SK-N-SH (cell line): ENCODE data around the gene STYXL1. TPM values are rescaled to one million over a fixed set of nuclear protein-coding genes. Genes with fewer than 3 reads are reported as not detected.

Experiments
- CTCF ChIA-PET: fragments of 300-600, 350-600 bp; formaldehyde crosslinking; extraction: SDS; loops from one replicate; lab custom pipeline; 2021; lab: Yijun Ruan, JAX
- POLR2A ChIA-PET: fragments of 350-600 bp; sonication (Branson Sonifier 250); formaldehyde crosslinking; extraction: SDS; loops from one replicate; lab custom pipeline; 2020; ENCODE audit warnings: antibody characterized with exemption, inconsistent platforms; lab: Yijun Ruan, JAX
- DNase-seq: peaks from one replicate; pipeline ENCODE4 v3.0.0; 2012
- H2AFZ ChIP-seq: fragments of 200-600 bp; sonication (generic); 2 replicates; pipeline ENCODE4 v1.8.1; 2016; ENCODE audit warnings: antibody characterized with exemption, mild to moderate bottlenecking, low read depth
- H3F3A ChIP-seq: fragments of 200-600 bp; sonication (generic); replicated peaks from 2 replicates; pipeline ENCODE3; 2016; ENCODE audit warnings: antibody characterized with exemption, mild to moderate bottlenecking; ENCODE audit not compliant: insufficient read depth
- H3K27ac ChIP-seq, 2 experiments: fragments of 200-500 bp in 1 of 2; fragments of 200-600 bp in 1 of 2; sonication (Bioruptor generic) in 1 of 2; sonication (generic), shearing (Covaris generic) in 1 of 2; 2 replicates each; pipeline versions ENCODE4 v1.5.1 to v1.6.1; 2014 to 2016; ENCODE audit warnings: low read depth in 2 of 2, inconsistent platforms in 1 of 2, low read length in 1 of 2, mild to moderate bottlenecking in 1 of 2, mixed read lengths in 1 of 2
- H3K27me3 ChIP-seq: fragments of 200-600 bp; sonication (generic), shearing (Covaris generic); 2 replicates; pipeline ENCODE4 v1.6.1; 2016; ENCODE audit warnings: mixed run types; ENCODE audit not compliant: insufficient read depth
- H3K36me3 ChIP-seq, 2 experiments: fragments of 200-500 bp in 1 of 2; fragments of 200-600 bp in 1 of 2; sonication (Bioruptor generic) in 1 of 2; sonication (generic) in 1 of 2; replicated peaks in 1 of 2; 2 replicates each; pipeline versions ENCODE3 to v1.5.1; 2014 to 2016; ENCODE audit warnings: low read length in 1 of 2, mild to moderate bottlenecking in 1 of 2; ENCODE audit not compliant: insufficient read depth in 2 of 2, control insufficient read depth in 1 of 2
- H3K4me1 ChIP-seq, 2 experiments: fragments of 200-500 bp in 1 of 2; fragments of 200-600 bp in 1 of 2; sonication (Bioruptor generic) in 1 of 2; sonication (generic), shearing (Covaris generic) in 1 of 2; 2 replicates each; pipeline versions ENCODE4 v1.5.1 to v1.6.1; 2014 to 2016; ENCODE audit warnings: low read depth in 1 of 2, low read length in 1 of 2, mixed run types in 1 of 2; ENCODE audit not compliant: insufficient read depth in 2 of 2, control insufficient read depth in 1 of 2
- H3K4me2 ChIP-seq: fragments of 200-600 bp; sonication (generic), shearing (Covaris generic); 2 replicates; pipeline ENCODE4 v1.6.1; 2017; ENCODE audit warnings: mixed run types
- H3K4me3 ChIP-seq, 2 experiments: fragments of 200-500 bp in 1 of 2; fragments of 200-600 bp in 1 of 2; sonication (Bioruptor generic) in 1 of 2; sonication (generic), shearing (Covaris generic) in 1 of 2; 2 replicates each; pipeline versions ENCODE4 v1.5.1 to v1.8.1; 2014 to 2016; ENCODE audit warnings: low read depth in 2 of 2, inconsistent platforms in 1 of 2, low read length in 1 of 2, mild to moderate bottlenecking in 1 of 2, mixed read lengths in 1 of 2, moderate library complexity in 1 of 2
- H3K79me2 ChIP-seq: fragments of 200-600 bp; sonication (generic); 2 replicates; pipeline ENCODE4 v1.8.1; 2017; ENCODE audit warnings: mild to moderate bottlenecking; ENCODE audit not compliant: insufficient read depth
- H3K9ac ChIP-seq: fragments of 200-600 bp; sonication (generic); 2 replicates; pipeline ENCODE4 v1.6.1; 2017; ENCODE audit warnings: mixed run types
- H3K9me2 ChIP-seq: fragments of 200-600 bp; sonication (generic); 2 replicates; pipeline ENCODE4 v1.6.1; 2017; ENCODE audit warnings: mixed run types
- H3K9me3 ChIP-seq: fragments of 200-600 bp; sonication (generic); 2 replicates; pipeline ENCODE4 v1.6.1; 2017; ENCODE audit warnings: mixed run types, mild to moderate bottlenecking, moderate library complexity
- H4K20me1 ChIP-seq: fragments of 200-600 bp; sonication (generic); 2 replicates; pipeline ENCODE4 v1.6.1; 2017; ENCODE audit warnings: mild to moderate bottlenecking, mixed run types; ENCODE audit not compliant: insufficient read depth
- CHD2 ChIP-seq: fragments of 150-350 bp; IDR thresholded peaks from 2 replicates; pipeline ENCODE4 v1.6.1; 2018; ENCODE audit warnings: low read length; ENCODE audit not compliant: partially characterized antibody
- EP300 ChIP-seq, 2 experiments: IDR thresholded peaks; 2 replicates each; pipeline versions ENCODE4 v1.4.0 to v1.6.1; 2012; ENCODE audit warnings: borderline replicate concordance in 1 of 2, low read depth in 1 of 2, low read length in 1 of 2
- EZH2phosphoT487 ChIP-seq: fragments of 200-600 bp; sonication (generic); IDR thresholded peaks from 2 replicates; pipeline ENCODE4 v1.6.1; 2017; ENCODE audit warnings: low read depth, mixed run types, mild to moderate bottlenecking, antibody characterized with exemption, moderate library complexity, borderline replicate concordance
- FOSL2 ChIP-seq: IDR thresholded peaks from 2 replicates; pipeline ENCODE4 v1.4.0; 2012; ENCODE audit warnings: low read depth, mild to moderate bottlenecking, moderate library complexity, borderline replicate concordance
- FOXJ3 ChIP-seq: sonication (generic); formaldehyde crosslinking; IDR thresholded peaks from 2 replicates; pipeline ENCODE4 v1.5.1; 2020; ENCODE audit warnings: mild to moderate bottlenecking, missing genetic modification reagents
- FOXM1 ChIP-seq: IDR thresholded peaks from 2 replicates; pipeline ENCODE4 v1.4.0; 2012; ENCODE audit warnings: low read depth, mild to moderate bottlenecking
- JUND ChIP-seq: IDR thresholded peaks from 2 replicates; pipeline ENCODE4 v1.4.0; 2012
- SIN3A ChIP-seq: IDR thresholded peaks from 2 replicates; pipeline ENCODE4 v1.6.1; 2012; ENCODE audit warnings: low read depth, mild to moderate bottlenecking, low read length, moderate library complexity, borderline replicate concordance
- TEAD4 ChIP-seq: IDR thresholded peaks from 2 replicates; pipeline ENCODE4 v1.4.0; 2012; ENCODE audit warnings: mild to moderate bottlenecking, borderline replicate concordance; ENCODE audit not compliant: insufficient read depth
- WGBS: methylation state at CpG from one replicate; pipeline ENCODE4 v1.1.6; 2017; ENCODE audit warnings: low lambda C conversion rate; 5-methylcytosine and 5-hydroxymethylcytosine counted together
- polyA plus RNA-seq, 3 experiments: library from polyadenylated mRNA; depleted of rRNA; stranded (reverse); fragments of >200 nt; gene quantifications; 2 replicates each; pipeline ENCODE4 v1.2.3, GENCODE V29; 2012
- TF ChIP-seq, protein P1 (sequence below): IDR thresholded peaks from 2 replicates; pipeline ENCODE4 v1.6.1; 2012; ENCODE audit warnings: mild to moderate bottlenecking, low read depth, low read length, moderate library complexity
- TF ChIP-seq, protein P2 (sequence below): fragments of 150-350 bp; IDR thresholded peaks from 2 replicates; pipeline ENCODE4 v1.6.1; 2017; ENCODE audit warnings: antibody characterized with exemption, low read length, low read depth, borderline replicate concordance
- TF ChIP-seq, protein P3 (sequence below): fragments of 200-600 bp; sonication (generic); IDR thresholded peaks from 2 replicates; pipeline ENCODE4 v1.6.1; 2017; ENCODE audit warnings: antibody characterized with exemption, mild to moderate bottlenecking, moderate library complexity

STYXL1 gene
- polyA plus RNA-seq, 1 of the 3 experiments (the other 2 are of a cell fraction) = 86.6 TPM

DNA sequence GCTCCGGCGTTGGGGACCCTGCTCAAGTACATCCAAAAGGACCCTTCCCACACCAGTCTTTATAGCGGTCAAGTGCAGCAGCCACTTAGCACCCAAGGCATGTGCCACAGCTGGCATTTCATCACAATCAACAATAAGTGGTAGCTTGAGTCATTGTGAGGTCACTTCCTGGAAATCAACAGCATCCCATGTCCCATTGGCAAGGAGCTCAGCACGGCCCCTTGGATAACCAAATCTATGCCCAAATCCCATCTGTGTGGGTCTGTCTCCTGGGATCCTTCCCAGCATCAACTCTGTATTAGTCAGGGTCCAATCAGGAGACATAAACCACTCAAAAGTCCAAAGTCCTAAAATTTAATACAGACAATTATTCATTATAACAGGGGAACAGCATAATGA, 27.2 kb upstream of the STYXL1 start:
- Histone ChIP-seq H3K36me3 (no peaks in the 10 kb centered on the region), H3K4me3 (no peak overlapping the region), H2AFZ (no peak overlapping the region), H3K27ac (no peak overlapping the region), H3K27me3 (no peaks in the 10 kb centered on the region), H3K4me2 (no peak overlapping the region), H4K20me1 (no peaks in the 10 kb centered on the region), H3K9me2 (no peaks in the 10 kb centered on the region), H3K79me2 (no peaks in the 10 kb centered on the region), H3K9ac (no peak overlapping the region), H3F3A (peaks cover 11% of the 10 kb centered on the region), H3K4me1 (peaks cover 0 to 5% of the 10 kb centered on the region in 2 experiments; a peak in 1 of 4 replicates), H3K9me3 (no peaks in the 10 kb centered on the region)
- DNase-seq = no peak
- whole genome bisulfite sequencing = 80% methylated on average over 1 of the region's 4 CpGs
- TF ChIP-seq TEAD4 = no peak
- TF ChIP-seq EZH2phosphoT487 = no peak
- no peak for TF ChIP-seq SIN3A
- no peak for TF ChIP-seq JUND
- no peak for TF ChIP-seq FOXM1
- no peak for TF ChIP-seq EP300 (IDR thresholded peaks at IDR 0.05; ENCODE audit: borderline replicate concordance in 1 of 2, low read depth in 1 of 2, low read length in 1 of 2)
- TF ChIP-seq, protein P1, sequence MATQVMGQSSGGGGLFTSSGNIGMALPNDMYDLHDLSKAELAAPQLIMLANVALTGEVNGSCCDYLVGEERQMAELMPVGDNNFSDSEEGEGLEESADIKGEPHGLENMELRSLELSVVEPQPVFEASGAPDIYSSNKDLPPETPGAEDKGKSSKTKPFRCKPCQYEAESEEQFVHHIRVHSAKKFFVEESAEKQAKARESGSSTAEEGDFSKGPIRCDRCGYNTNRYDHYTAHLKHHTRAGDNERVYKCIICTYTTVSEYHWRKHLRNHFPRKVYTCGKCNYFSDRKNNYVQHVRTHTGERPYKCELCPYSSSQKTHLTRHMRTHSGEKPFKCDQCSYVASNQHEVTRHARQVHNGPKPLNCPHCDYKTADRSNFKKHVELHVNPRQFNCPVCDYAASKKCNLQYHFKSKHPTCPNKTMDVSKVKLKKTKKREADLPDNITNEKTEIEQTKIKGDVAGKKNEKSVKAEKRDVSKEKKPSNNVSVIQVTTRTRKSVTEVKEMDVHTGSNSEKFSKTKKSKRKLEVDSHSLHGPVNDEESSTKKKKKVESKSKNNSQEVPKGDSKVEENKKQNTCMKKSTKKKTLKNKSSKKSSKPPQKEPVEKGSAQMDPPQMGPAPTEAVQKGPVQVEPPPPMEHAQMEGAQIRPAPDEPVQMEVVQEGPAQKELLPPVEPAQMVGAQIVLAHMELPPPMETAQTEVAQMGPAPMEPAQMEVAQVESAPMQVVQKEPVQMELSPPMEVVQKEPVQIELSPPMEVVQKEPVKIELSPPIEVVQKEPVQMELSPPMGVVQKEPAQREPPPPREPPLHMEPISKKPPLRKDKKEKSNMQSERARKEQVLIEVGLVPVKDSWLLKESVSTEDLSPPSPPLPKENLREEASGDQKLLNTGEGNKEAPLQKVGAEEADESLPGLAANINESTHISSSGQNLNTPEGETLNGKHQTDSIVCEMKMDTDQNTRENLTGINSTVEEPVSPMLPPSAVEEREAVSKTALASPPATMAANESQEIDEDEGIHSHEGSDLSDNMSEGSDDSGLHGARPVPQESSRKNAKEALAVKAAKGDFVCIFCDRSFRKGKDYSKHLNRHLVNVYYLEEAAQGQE = no peak
- TF ChIP-seq, protein P2, sequence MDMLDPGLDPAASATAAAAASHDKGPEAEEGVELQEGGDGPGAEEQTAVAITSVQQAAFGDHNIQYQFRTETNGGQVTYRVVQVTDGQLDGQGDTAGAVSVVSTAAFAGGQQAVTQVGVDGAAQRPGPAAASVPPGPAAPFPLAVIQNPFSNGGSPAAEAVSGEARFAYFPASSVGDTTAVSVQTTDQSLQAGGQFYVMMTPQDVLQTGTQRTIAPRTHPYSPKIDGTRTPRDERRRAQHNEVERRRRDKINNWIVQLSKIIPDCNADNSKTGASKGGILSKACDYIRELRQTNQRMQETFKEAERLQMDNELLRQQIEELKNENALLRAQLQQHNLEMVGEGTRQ = no peak
- TF ChIP-seq FOXJ3 (CRISPR knock-in tag) = no peak
- no peak for TF ChIP-seq CHD2
- TF ChIP-seq, protein P3, sequence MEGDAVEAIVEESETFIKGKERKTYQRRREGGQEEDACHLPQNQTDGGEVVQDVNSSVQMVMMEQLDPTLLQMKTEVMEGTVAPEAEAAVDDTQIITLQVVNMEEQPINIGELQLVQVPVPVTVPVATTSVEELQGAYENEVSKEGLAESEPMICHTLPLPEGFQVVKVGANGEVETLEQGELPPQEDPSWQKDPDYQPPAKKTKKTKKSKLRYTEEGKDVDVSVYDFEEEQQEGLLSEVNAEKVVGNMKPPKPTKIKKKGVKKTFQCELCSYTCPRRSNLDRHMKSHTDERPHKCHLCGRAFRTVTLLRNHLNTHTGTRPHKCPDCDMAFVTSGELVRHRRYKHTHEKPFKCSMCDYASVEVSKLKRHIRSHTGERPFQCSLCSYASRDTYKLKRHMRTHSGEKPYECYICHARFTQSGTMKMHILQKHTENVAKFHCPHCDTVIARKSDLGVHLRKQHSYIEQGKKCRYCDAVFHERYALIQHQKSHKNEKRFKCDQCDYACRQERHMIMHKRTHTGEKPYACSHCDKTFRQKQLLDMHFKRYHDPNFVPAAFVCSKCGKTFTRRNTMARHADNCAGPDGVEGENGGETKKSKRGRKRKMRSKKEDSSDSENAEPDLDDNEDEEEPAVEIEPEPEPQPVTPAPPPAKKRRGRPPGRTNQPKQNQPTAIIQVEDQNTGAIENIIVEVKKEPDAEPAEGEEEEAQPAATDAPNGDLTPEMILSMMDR = no peak
- no peak for TF ChIP-seq FOSL2
- ChIA-PET POLR2A (no interaction called here), CTCF (interaction anchor here (0.8 to 1.1 kb wide), 6 partner anchors 8 to 538 kb away, joined by 3 to 4 read pairs (median 3); no protein-coding TSS in a partner anchor)
